ENCODE data around the gene GPR148. TPM values are rescaled to one million over a fixed set of nuclear protein-coding genes. Genes with fewer than 3 reads are reported as not detected.

Gene GPR148
- total RNA-seq, 1 experiment from 2014 or later, result not detected

- no peak overlapping the region for H3K4me3 Mint-ChIP-seq
- H2AFZ ChIP-seq (ENCODE audit: low read length), result no peak overlapping the region
- peaks cover 37% of the 10 kb centered on the region for H3K27me3 Mint-ChIP-seq (ENCODE audit: low read depth)
- H2BK120ac ChIP-seq (ENCODE audit: low read depth, low read length, poor library complexity, severe bottlenecking), result no peak overlapping the region
- H4K20me1 ChIP-seq (ENCODE audit: control insufficient read depth, insufficient read depth, insufficient read length), result no peaks in the 10 kb centered on the region
- no peaks in the 10 kb centered on the region for H3K4me1 ChIP-seq (ENCODE audit: insufficient read depth, low read length)
- H2BK15ac ChIP-seq (ENCODE audit: low read depth, low read length), result no peak overlapping the region
- peak overlapping the region in 1 of 3 experiments; percentile 57; a peak in 1 of 7 replicates for H3K27ac Mint-ChIP-seq
- no peak overlapping the region for H3T11ph ChIP-seq (ENCODE audit: low read length)
- no peak overlapping the region for H4K91ac ChIP-seq (ENCODE audit: insufficient read length, low read depth, low read length)
- H3K4ac ChIP-seq (ENCODE audit: low read depth, low read length), result no peak overlapping the region
- no CpG with 5 or more reads among the region's 14 CpGs for whole genome bisulfite sequencing (ENCODE audit: extremely low coverage, insufficient read length, low lambda C conversion rate)
- H3K18ac ChIP-seq (ENCODE audit: insufficient read length, low read depth, low read length), result no peak overlapping the region
- no peak overlapping the region for H2BK12ac ChIP-seq (ENCODE audit: insufficient read length, low read depth, low read length)
- no peak overlapping the region for H2BK5ac ChIP-seq (ENCODE audit: insufficient read length, low read length)
- H3K79me1 ChIP-seq (ENCODE audit: insufficient read depth, low read depth, low read length, poor library complexity, severe bottlenecking), result no peaks in the 10 kb centered on the region
- no peak overlapping the region for H3K27ac ChIP-seq (ENCODE audit: insufficient read length, low read depth, low read length)
- no peak overlapping the region for H3K9ac ChIP-seq (ENCODE audit: extremely low read depth, insufficient read length, low read length)
- H3K23ac ChIP-seq (ENCODE audit: insufficient read length, low read depth, low read length), result no peak overlapping the region
- no peaks in the 10 kb centered on the region for H3K9me3 ChIP-seq (ENCODE audit: control insufficient read depth, low read depth, low read length)
- H4K8ac ChIP-seq (replicated peaks; ENCODE audit: insufficient read length, low read depth, low read length), result no peak overlapping the region
- peaks cover 10 to 11% of the 10 kb centered on the region in 2 experiments for H3K4me1 Mint-ChIP-seq
- H3K4me2 ChIP-seq (ENCODE audit: insufficient read depth, insufficient read length, low read length), result no peak overlapping the region
- no peaks in the 10 kb centered on the region; a peak in 1 of 5 replicates for H3K9me3 Mint-ChIP-seq
- DNase-seq, result no peak
- H3K23me2 ChIP-seq (ENCODE audit: insufficient read length, low read depth, low read length, poor library complexity, severe bottlenecking), result peaks cover 5% of the 10 kb centered on the region
- no peaks in the 10 kb centered on the region for H3K79me2 ChIP-seq (ENCODE audit: insufficient read depth, low read length)
- H3K14ac ChIP-seq (ENCODE audit: insufficient read depth, low read length), result no peak overlapping the region
- TF ChIP-seq CTCF (conservative IDR thresholded peaks at IDR 0.05), result no peak
- no peak overlapping the region for H2AK5ac ChIP-seq (ENCODE audit: insufficient read length, low read length)
- no peak overlapping the region for H4K5ac ChIP-seq (ENCODE audit: insufficient read length, low read depth, low read length)
- H2BK20ac ChIP-seq (ENCODE audit: low read depth, low read length, poor library complexity, severe bottlenecking), result no peak overlapping the region
- no peaks in the 10 kb centered on the region; the same call in 1 of the 2 replicates for H3K27me3 ChIP-seq (ENCODE audit: insufficient read depth, low read length)
- H3K56ac ChIP-seq (ENCODE audit: insufficient read length, low read depth, low read length), result no peak overlapping the region
- no peaks in the 10 kb centered on the region for H3K36me3 Mint-ChIP-seq (ENCODE audit: insufficient read depth in 1 of 3, low read depth in 3 of 3)
These were observed 32.2 kb downstream of the GPR148 start for GRCh38 chr2:130760754-130761751.

All from H9 (cell line).